Right lobe of liver (tissue), 6 donors: ENCODE results near the gene ANKK1. TPM values are rescaled to one million over a fixed set of nuclear protein-coding genes. Genes with fewer than 3 reads are reported as not detected.

Source experiments
- ATAC-seq, 4 donors: fragments of 200-7000 bp; cut with Tn5 transposase; one replicate each; pipeline ENCODE4 v1.9.1; 2020; ENCODE audit warnings: mild to moderate bottlenecking in 4 of 4, moderate library complexity in 4 of 4
- DNase-seq, 3 donors: peaks; one replicate each; pipeline ENCODE4 v3.0.0-alpha.2; 2020
- H3K27ac ChIP-seq, 3 donors: fragments of 200-600 bp; one replicate each; pipeline ENCODE4 v1.8.0; 2022
- H3K27me3 ChIP-seq, 2 donors: fragments of 200-600 bp; one replicate each; pipeline ENCODE4 v1.8.0; 2022
- H3K36me3 ChIP-seq, 4 donors: fragments of 200-600 bp; sonication (generic) in 1 of 4; one replicate each; pipeline versions ENCODE4 v1.5.1 to v1.8.0; 2017 to 2022; ENCODE audit warnings: control low read depth in 1 of 4
- H3K4me1 ChIP-seq, 4 donors: fragments of 200-600 bp; sonication (generic) in 1 of 4; one replicate each; pipeline versions ENCODE4 v1.5.1 to v1.8.0; 2017 to 2022; ENCODE audit warnings: control low read depth in 1 of 4
- H3K4me3 ChIP-seq, 3 donors: fragments of 200-600 bp; one replicate each; pipeline ENCODE4 v1.8.0; 2022
- H3K9me3 ChIP-seq, 4 donors: fragments of 200-600 bp; sonication (generic) in 1 of 4; one replicate each; pipeline versions ENCODE4 v1.5.1 to v1.8.0; 2017 to 2022; ENCODE audit warnings: control low read depth in 1 of 4
- POLR2A ChIP-seq: fragments of 450-650 bp; IDR thresholded peaks from one replicate; pipeline ENCODE4 v1.6.1; 2017; ENCODE audit warnings: antibody characterized with exemption, mild to moderate bottlenecking
- WGBS: methylation state at CpG from one replicate; pipeline ENCODE4 v1.1.6; 2018; ENCODE audit warnings: low coverage, low lambda C conversion rate; ENCODE audit not compliant: insufficient coverage; ENCODE audit errors: missing lambda C conversion rate; 5-methylcytosine and 5-hydroxymethylcytosine counted together
- intact Hi-C, 2 donors: fragments of 100-400 bp; cut with DNase I; formaldehyde crosslinking; loops; one replicate each; pipeline versions ENCODE4 v1.11.2 to v1.14.1; 2022
- total RNA-seq, 6 experiments: library from RNA; depleted of rRNA in 2 of 6; stranded (reverse); fragments of >200 nt in 2 of 6; fragmentation: NEBNext Ultra II Directional in 3 of 6; extraction: Animal tissue kit (Norgen Biotek cat#: 25700) in 3 of 6; gene quantifications; one replicate each; pipeline versions ENCODE4 v1.1.0 to v1.2.4, GENCODE V29; 2016 to 2023
- TF ChIP-seq, protein P1 (sequence below), 4 donors: fragments of 200-600 bp in 3 of 4; fragments of 450-650 bp in 1 of 4; IDR thresholded peaks; one replicate each; pipeline versions ENCODE4 v1.5.1 to v1.8.0; 2016 to 2022; ENCODE audit warnings: antibody characterized with exemption in 4 of 4, mild to moderate bottlenecking in 2 of 4
- donor health status: DM: no; HTN: yes; CAD: no.
- donor health status: DM: no; HTN: no; CAD: no.
- donor health status: DM: no; HTN: no; CAD: no.
- donor health status: DM: no; HTN: yes; CAD: no.
- donor health status: DM: no; HTN: yes; CAD: no.

ANKK1 gene
- total RNA-seq, 6 experiments from 2014 or later: 0.12 to 0.15 TPM; not detected in 4

DNA sequence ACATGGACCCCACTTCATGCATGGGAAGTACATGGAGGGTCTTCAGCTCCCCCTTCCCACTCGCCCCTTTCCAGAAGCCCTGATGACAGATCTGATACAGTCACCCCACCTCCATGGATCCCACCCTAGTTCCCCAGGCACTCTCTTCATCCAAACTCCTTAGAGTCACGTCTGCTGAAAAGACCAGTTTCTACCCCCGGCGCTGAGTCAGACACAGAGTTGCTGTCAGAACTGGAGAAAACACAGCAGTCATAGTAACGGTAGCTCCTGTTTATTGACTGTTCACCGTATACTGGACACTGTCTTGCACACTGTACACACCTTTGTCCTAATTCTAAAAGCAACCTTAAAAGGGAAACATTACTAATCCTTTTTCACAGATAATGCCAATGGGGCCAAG is 58.5 kb downstream of the ANKK1 start:
- no peaks in the 10 kb centered on the region for H3K36me3 ChIP-seq
- WGBS: 26% methylated on average over 6 of the region's 6 CpGs
- H3K4me3 ChIP-seq: no peak overlapping the region
- DNase-seq: no peak
- H3K27me3 ChIP-seq: no peaks in the 10 kb centered on the region
- no peak overlapping the region for H3K27ac ChIP-seq
- no peak for ATAC-seq
- no peaks in the 10 kb centered on the region for H3K4me1 ChIP-seq
- TF ChIP-seq, protein P1, sequence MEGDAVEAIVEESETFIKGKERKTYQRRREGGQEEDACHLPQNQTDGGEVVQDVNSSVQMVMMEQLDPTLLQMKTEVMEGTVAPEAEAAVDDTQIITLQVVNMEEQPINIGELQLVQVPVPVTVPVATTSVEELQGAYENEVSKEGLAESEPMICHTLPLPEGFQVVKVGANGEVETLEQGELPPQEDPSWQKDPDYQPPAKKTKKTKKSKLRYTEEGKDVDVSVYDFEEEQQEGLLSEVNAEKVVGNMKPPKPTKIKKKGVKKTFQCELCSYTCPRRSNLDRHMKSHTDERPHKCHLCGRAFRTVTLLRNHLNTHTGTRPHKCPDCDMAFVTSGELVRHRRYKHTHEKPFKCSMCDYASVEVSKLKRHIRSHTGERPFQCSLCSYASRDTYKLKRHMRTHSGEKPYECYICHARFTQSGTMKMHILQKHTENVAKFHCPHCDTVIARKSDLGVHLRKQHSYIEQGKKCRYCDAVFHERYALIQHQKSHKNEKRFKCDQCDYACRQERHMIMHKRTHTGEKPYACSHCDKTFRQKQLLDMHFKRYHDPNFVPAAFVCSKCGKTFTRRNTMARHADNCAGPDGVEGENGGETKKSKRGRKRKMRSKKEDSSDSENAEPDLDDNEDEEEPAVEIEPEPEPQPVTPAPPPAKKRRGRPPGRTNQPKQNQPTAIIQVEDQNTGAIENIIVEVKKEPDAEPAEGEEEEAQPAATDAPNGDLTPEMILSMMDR (IDR thresholded peaks at IDR 0.05): no peak
- intact Hi-C loops: no loop called here
- no peaks in the 10 kb centered on the region for H3K9me3 ChIP-seq

DNA sequence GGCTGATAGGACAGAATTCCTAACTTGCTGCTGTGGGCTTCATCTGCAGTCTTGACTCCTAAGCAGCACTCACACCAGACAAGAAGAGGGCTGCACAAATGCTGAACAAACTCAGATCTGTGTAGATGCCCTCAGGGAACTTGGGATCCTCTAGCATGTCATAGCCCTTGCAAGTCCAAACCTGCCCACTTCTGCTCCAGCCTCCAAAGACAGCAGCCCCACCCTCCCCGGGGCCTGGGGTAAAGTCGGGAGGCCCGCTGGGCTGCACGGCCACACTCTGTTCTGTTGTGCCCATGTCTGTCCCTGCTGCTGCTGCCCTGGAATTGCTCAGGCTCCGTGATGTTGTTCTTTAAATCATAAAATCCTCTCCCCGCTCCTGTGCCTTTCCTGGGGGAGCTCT is 59.4 kb downstream of the ANKK1 start:
- intact Hi-C loops: no loop called here
- no peaks in the 10 kb centered on the region for H3K36me3 ChIP-seq
- WGBS: 23% methylated on average over 5 of the region's 6 CpGs
- no peaks in the 10 kb centered on the region for H3K27me3 ChIP-seq
- H3K4me1 ChIP-seq: no peaks in the 10 kb centered on the region
- no peak for TF ChIP-seq POLR2A
- TF ChIP-seq, protein P1 (IDR thresholded peaks at IDR 0.05): no peak
- H3K9me3 ChIP-seq: no peaks in the 10 kb centered on the region
- ATAC-seq (no peak), DNase-seq (no peak)
- no peak overlapping the region for H3K4me3 ChIP-seq
- H3K27ac ChIP-seq: no peak overlapping the region

DNA sequence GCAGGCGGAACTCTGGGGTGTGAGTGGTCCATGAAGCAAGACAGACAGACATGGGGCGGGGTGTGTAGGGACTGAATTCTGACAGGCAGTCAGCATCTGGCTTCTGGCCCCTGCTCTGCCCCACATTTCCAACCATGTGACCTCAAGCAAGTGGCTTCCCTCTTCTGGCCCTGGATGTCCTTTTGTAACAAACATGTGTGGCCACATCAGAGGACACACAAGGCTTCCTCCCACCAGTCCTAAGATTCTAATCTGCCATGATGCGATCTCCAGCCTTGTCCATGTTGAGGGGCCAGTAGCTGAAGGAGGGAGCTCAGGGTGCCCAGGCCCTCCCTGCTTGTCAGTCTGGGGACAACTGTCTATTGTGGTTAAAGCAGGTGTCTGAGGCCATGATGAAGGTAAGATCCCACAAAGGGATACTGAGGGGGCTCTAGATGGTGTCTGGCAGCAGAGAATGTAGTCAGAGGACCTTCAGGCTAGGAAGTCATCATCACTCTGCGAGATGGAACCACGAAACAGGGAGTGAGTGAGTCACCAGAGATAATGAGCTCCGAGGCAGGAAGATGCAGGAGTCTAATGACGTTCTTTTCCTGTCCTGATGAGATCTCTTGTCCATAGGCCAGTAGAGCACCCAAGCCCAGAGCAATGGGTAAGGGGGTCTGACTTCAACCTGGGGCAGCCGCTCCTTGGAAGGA is 60.2 kb downstream of the ANKK1 start:
- no peaks in the 10 kb centered on the region for H3K36me3 ChIP-seq
- WGBS: 40% methylated on average over 5 of the region's 8 CpGs
- intact Hi-C loops: no loop called here
- ATAC-seq: peak in 1 of 4 donors; percentile 35
- no peaks in the 10 kb centered on the region for H3K9me3 ChIP-seq
- no peak for DNase-seq
- no peak overlapping the region for H3K27ac ChIP-seq
- no peak overlapping the region for H3K4me3 ChIP-seq
- no peaks in the 10 kb centered on the region for H3K4me1 ChIP-seq
- no peaks in the 10 kb centered on the region for H3K27me3 ChIP-seq
- no peak for TF ChIP-seq POLR2A
- TF ChIP-seq, protein P1 (IDR thresholded peaks at IDR 0.05): no peak

DNA sequence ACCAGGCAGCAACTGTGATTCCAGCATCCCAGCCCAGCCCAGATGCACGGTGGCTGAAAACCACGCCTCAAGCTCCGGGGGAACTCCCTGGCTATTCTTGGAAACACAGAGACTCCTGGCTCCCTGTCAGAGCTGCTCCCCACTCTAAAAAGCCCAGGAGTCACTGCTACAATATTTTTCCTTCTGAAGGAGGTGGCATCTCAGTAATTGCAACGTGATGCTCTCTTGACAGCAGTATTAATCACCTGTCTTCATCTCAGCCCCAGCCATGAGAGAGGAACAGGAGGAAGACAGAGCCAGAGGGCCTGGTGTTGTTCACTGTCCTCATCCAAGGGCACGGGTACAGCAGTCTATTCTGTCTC is 60.7 kb downstream of the ANKK1 start:
- no peak for ATAC-seq
- no peak overlapping the region for H3K27ac ChIP-seq
- intact Hi-C loops: no loop called here

More for the DNA sequence above, 60.7 kb downstream of the ANKK1 start:
- TF ChIP-seq, protein P1 (IDR thresholded peaks at IDR 0.05): no peak
- no peak for TF ChIP-seq POLR2A
- Histone ChIP-seq H3K9me3 (no peaks in the 10 kb centered on the region), H3K36me3 (no peaks in the 10 kb centered on the region), H3K4me3 (no peak overlapping the region), H3K27me3 (no peaks in the 10 kb centered on the region), H3K4me1 (no peaks in the 10 kb centered on the region)
- no peak for DNase-seq
- WGBS: 40% methylated on average over 1 of the region's 5 CpGs
